Measurements from ENCODE around the gene SLC39A13. TPM values are rescaled to one million over a fixed set of nuclear protein-coding genes. Genes with fewer than 3 reads are reported as not detected.

The SLC39A13 gene
- total and polyA plus RNA-seq, 5 donors: 41.7 to 61.6 (median 45.0) TPM

- no peaks in the 10 kb centered on the region for H3K4me1 ChIP-seq (ENCODE audit: control insufficient read depth, insufficient read depth, low read length)
- 85% methylated on average over 5 of the region's 5 CpGs for WGBS
- H3K27me3 ChIP-seq (ENCODE audit: control insufficient read depth, insufficient read depth): no peaks in the 10 kb centered on the region
- DNase-seq (no peak), ATAC-seq (no peak)
- H3K4me3 ChIP-seq (ENCODE audit: low read length): no peak overlapping the region
- no peaks in the 10 kb centered on the region for H3K9me3 ChIP-seq (ENCODE audit: control insufficient read depth, low read length)
- intact Hi-C loops (cut with DNase I): loop anchor here (5.0 to 10.0 kb wide), 5 partner anchors 33 to 480 kb away; partner anchors contain the start of genes RAPSN (in 1 of the 4) and SLC39A13 (in 1 of the 4)
- no peak overlapping the region for H3K27ac ChIP-seq (ENCODE audit: low read length)
Observed at GRCh38 chr11:47374720-47375019, 33.7 kb upstream of the SLC39A13 start.

GRCh38 chr11:47375020-47375419, 33.4 kb upstream of the SLC39A13 start:
- Histone ChIP-seq H3K27me3 (ENCODE audit: control insufficient read depth, insufficient read depth) (no peaks in the 10 kb centered on the region), H3K27ac (ENCODE audit: low read length) (no peak overlapping the region), H3K4me1 (ENCODE audit: control insufficient read depth, insufficient read depth, low read length) (no peaks in the 10 kb centered on the region), H3K4me3 (ENCODE audit: low read length) (no peak overlapping the region), H3K9me3 (ENCODE audit: control insufficient read depth, low read length) (no peaks in the 10 kb centered on the region)
- WGBS: 73% methylated on average over 8 of the region's 8 CpGs
- intact Hi-C loops (cut with DNase I): loop anchor here in 3 of 4 donors (10.0 kb wide), 3 partner anchors 70 to 480 kb away; partner anchors contain the start of gene RAPSN (in 1 of the 3)
- no peak for ATAC-seq
- DNase-seq: peak in 1 of 3 donors; percentile 43

- Histone ChIP-seq H3K27ac (ENCODE audit: low read length) (no peak overlapping the region), H3K4me3 (ENCODE audit: low read length) (no peak overlapping the region), H3K27me3 (ENCODE audit: control insufficient read depth, insufficient read depth) (no peaks in the 10 kb centered on the region), H3K4me1 (ENCODE audit: control insufficient read depth, insufficient read depth, low read length) (no peaks in the 10 kb centered on the region), H3K9me3 (ENCODE audit: control insufficient read depth, low read length) (no peaks in the 10 kb centered on the region)
- peak in 1 of 3 donors; percentile 35 for DNase-seq
- ATAC-seq: no peak
- intact Hi-C loops (cut with DNase I): loop anchor here in 3 of 4 donors (10.0 kb wide), 3 partner anchors 69 to 479 kb away; partner anchors contain the start of gene RAPSN (in 1 of the 3)
- 89% methylated on average over 13 of the region's 13 CpGs for WGBS
Observed at GRCh38 chr11:47375546-47376085, 32.8 kb upstream of the SLC39A13 start.

- no peaks in the 10 kb centered on the region for H3K27me3 ChIP-seq (ENCODE audit: control insufficient read depth, insufficient read depth)
- 74% methylated on average over 8 of the region's 8 CpGs for WGBS
- no peak overlapping the region for H3K27ac ChIP-seq (ENCODE audit: low read length)
- intact Hi-C loops (cut with DNase I): loop anchor here in 3 of 4 donors (10.0 kb wide), 3 partner anchors 69 to 479 kb away; partner anchors contain the start of gene RAPSN (in 1 of the 3)
- DNase-seq: peak in 1 of 3 donors; percentile 25
- H3K9me3 ChIP-seq (ENCODE audit: control insufficient read depth, low read length): no peaks in the 10 kb centered on the region
- no peak overlapping the region for H3K4me3 ChIP-seq (ENCODE audit: low read length)
- no peak for ATAC-seq
- no peaks in the 10 kb centered on the region for H3K4me1 ChIP-seq (ENCODE audit: control insufficient read depth, insufficient read depth, low read length)
Observed at GRCh38 chr11:47376107-47376524, 32.3 kb upstream of the SLC39A13 start.

- no peak overlapping the region for H3K4me3 ChIP-seq (ENCODE audit: low read length)
Observed at GRCh38 chr11:47376525-47377371, 31.6 kb upstream of the SLC39A13 start.

GRCh38 chr11:47377571-47378009, 30.8 kb upstream of the SLC39A13 start:
- no peaks in the 10 kb centered on the region for H3K9me3 ChIP-seq (ENCODE audit: control insufficient read depth, low read length)
- ATAC-seq (peak in 1 of 2 donors; percentile 42), DNase-seq (peak in 2 of 3 donors; percentile 61 to 71)
- peak overlapping the region; percentile 0 for H3K27ac ChIP-seq (ENCODE audit: low read length)
- intact Hi-C loops (cut with DNase I): loop anchor here in 3 of 4 donors (10.0 kb wide), 3 partner anchors 67 to 477 kb away; partner anchors contain the start of gene RAPSN (in 1 of the 3)
- no peaks in the 10 kb centered on the region for H3K27me3 ChIP-seq (ENCODE audit: control insufficient read depth, insufficient read depth)
- 78% methylated on average over 5 of the region's 5 CpGs for WGBS
- H3K4me3 ChIP-seq (ENCODE audit: low read length): no peak overlapping the region
- H3K4me1 ChIP-seq (ENCODE audit: control insufficient read depth, insufficient read depth, low read length): no peaks in the 10 kb centered on the region

More at GRCh38 chr11:47376525-47377371, 31.6 kb upstream of the SLC39A13 start:
- 71% methylated on average over 14 of the region's 14 CpGs for WGBS
- intact Hi-C loops (cut with DNase I): loop anchor here in 3 of 4 donors (10.0 kb wide), 3 partner anchors 68 to 478 kb away; partner anchors contain the start of gene RAPSN (in 1 of the 3)
- ATAC-seq (peak; percentile 27 to 42), DNase-seq (peak; percentile 36 to 82 (median 80))
- no peaks in the 10 kb centered on the region for H3K4me1 ChIP-seq (ENCODE audit: control insufficient read depth, insufficient read depth, low read length)
- H3K27ac ChIP-seq (ENCODE audit: low read length): peak overlapping the region; percentile 53
- H3K9me3 ChIP-seq (ENCODE audit: control insufficient read depth, low read length): no peaks in the 10 kb centered on the region
- no peaks in the 10 kb centered on the region for H3K27me3 ChIP-seq (ENCODE audit: control insufficient read depth, insufficient read depth)

- intact Hi-C loops (cut with DNase I): loop anchor here in 3 of 4 donors (10.0 kb wide), 3 partner anchors 67 to 477 kb away; partner anchors contain the start of gene RAPSN (in 1 of the 3)
- ATAC-seq: peak; percentile 43 to 48
- Histone ChIP-seq H3K27ac (ENCODE audit: low read length) (peak within 1 kb of the TSS; percentile 0), H3K4me3 (ENCODE audit: low read length) (no peak within 1 kb of the TSS), H3K4me1 (ENCODE audit: control insufficient read depth, insufficient read depth, low read length) (no peaks in the 10 kb centered on the region), H3K27me3 (ENCODE audit: control insufficient read depth, insufficient read depth) (no peaks in the 10 kb centered on the region), H3K9me3 (ENCODE audit: control insufficient read depth, low read length) (no peaks in the 10 kb centered on the region)
- peak; percentile 51 to 84 (median 82) for DNase-seq
- 63% methylated on average over 31 of the region's 31 CpGs for WGBS
Observed at GRCh38 chr11:47378010-47378835, 30.2 kb upstream of the SLC39A13 start, which contains the start of gene SPI1. TSS of gene SPI1 (minus strand) at chr11:47378547. CDS start at chr11:47378353, 194 bp downstream.

- no peak for ATAC-seq
- Histone ChIP-seq H3K4me1 (ENCODE audit: control insufficient read depth, insufficient read depth, low read length) (no peaks in the 10 kb centered on the region), H3K4me3 (ENCODE audit: low read length) (no peak overlapping the region), H3K27ac (ENCODE audit: low read length) (no peak overlapping the region), H3K9me3 (ENCODE audit: control insufficient read depth, low read length) (no peaks in the 10 kb centered on the region), H3K27me3 (ENCODE audit: control insufficient read depth, insufficient read depth) (no peaks in the 10 kb centered on the region)
- intact Hi-C loops (cut with DNase I): loop anchor here in 3 of 4 donors (10.0 kb wide), 3 partner anchors 66 to 476 kb away; partner anchors contain the start of gene RAPSN (in 1 of the 3)
- DNase-seq: no peak
Observed at GRCh38 chr11:47378836-47379170, 29.6 kb upstream of the SLC39A13 start.

- Histone ChIP-seq H3K4me1 (ENCODE audit: control insufficient read depth, insufficient read depth, low read length) (no peaks in the 10 kb centered on the region), H3K4me3 (ENCODE audit: low read length) (no peak overlapping the region), H3K27me3 (ENCODE audit: control insufficient read depth, insufficient read depth) (no peaks in the 10 kb centered on the region), H3K9me3 (ENCODE audit: control insufficient read depth, low read length) (no peaks in the 10 kb centered on the region), H3K27ac (ENCODE audit: low read length) (no peak overlapping the region)
- no peak for DNase-seq
- intact Hi-C loops (cut with DNase I): loop anchor here in 3 of 4 donors (10.0 kb wide), 3 partner anchors 65 to 475 kb away; partner anchors contain the start of gene RAPSN (in 1 of the 3)
- 89% methylated on average over 2 of the region's 2 CpGs for WGBS
- ATAC-seq: no peak
Observed at GRCh38 chr11:47379317-47379716, 29.1 kb upstream of the SLC39A13 start.

GRCh38 chr11:47380078-47380477, 28.3 kb upstream of the SLC39A13 start:
- Histone ChIP-seq H3K9me3 (ENCODE audit: control insufficient read depth, low read length) (no peaks in the 10 kb centered on the region), H3K4me3 (ENCODE audit: low read length) (no peak overlapping the region), H3K27ac (ENCODE audit: low read length) (no peak overlapping the region), H3K27me3 (ENCODE audit: control insufficient read depth, insufficient read depth) (no peaks in the 10 kb centered on the region), H3K4me1 (ENCODE audit: control insufficient read depth, insufficient read depth, low read length) (no peaks in the 10 kb centered on the region)
- ATAC-seq: no peak
- DNase-seq: no peak
- 94% methylated on average over 2 of the region's 2 CpGs for WGBS
- intact Hi-C loops (cut with DNase I): no loop called here

Data from right cardiac atrium (tissue), 5 donors.